Measurements from ENCODE around the gene PTPRT.

GRCh38 chr20:42111349-42111748, 1078.4 kb downstream of the PTPRT start:
- no peak for TF ChIP-seq CTCF (IDR thresholded peaks at IDR 0.05; ENCODE audit: insufficient read depth, low read length, poor library complexity, severe bottlenecking)
- TF ChIP-seq EZH2phosphoT487 (conservative IDR thresholded peaks at IDR 0.05; ENCODE audit: low read length), result no peak

All from SU-DHL-6 (cell line).